HG03066 (cell line): Measurements from ENCODE around the gene FYN.

ENCODE experiments used
- ATAC-seq: cut with Tn5 transposase; IDR thresholded peaks from one replicate; pipeline ENCODE4 v1.9.1; 2021; ENCODE audit warnings: low read depth; ENCODE audit not compliant: unreplicated experiment

Gene FYN

GRCh38 chr6:111759331-111759835 lies 113.9 kb downstream of the FYN start:
- no peak for ATAC-seq

- no peak for ATAC-seq
These were observed 114.5 kb downstream of the FYN start for GRCh38 chr6:111758608-111759329.

DNA sequence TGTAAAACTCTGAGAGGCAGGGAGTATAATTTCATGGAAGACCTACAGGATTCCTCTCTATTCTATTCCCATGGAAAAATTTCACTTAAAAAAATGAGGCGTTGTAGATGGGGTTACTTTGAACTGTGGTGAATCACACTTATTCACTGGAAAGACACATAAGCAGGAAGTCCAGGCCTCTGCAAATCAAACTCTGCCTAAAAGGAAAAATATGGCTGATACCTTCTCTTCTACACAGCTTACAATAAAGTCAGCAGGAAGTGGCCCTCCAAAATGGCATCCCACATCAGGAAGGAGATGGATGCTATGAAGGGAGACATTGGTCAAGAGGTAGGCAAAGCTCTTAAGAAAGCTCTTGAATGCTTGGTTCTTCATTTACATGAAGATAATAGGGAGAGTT lies 115.9 kb downstream of the FYN start:
- ATAC-seq: no peak

DNA sequence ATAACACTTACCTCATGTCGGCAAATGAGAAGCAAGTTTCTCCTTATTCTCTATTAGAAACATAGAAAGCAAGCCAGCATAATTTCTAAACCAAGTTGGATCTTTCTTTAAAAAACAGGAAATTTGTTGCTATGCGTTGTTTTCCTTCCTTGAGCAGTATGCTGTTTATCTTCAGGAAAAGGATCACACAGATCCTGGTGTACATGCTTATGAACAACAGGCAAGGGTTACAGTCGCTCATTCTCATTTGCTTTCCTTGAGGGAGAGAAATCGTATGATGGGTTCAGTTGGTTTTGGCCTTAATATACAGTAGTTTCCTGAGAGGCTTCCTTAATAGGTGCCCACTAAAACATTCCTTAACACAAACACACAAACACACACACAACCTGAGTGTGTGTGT lies 118.8 kb downstream of the FYN start:
- no peak for ATAC-seq

GRCh38 chr6:111753573-111753972 lies 119.7 kb downstream of the FYN start:
- no peak for ATAC-seq

- ATAC-seq: no peak
These were observed 120.8 kb downstream of the FYN start for GRCh38 chr6:111752476-111752875.

GRCh38 chr6:111750753-111751673 lies 122.2 kb downstream of the FYN start:
- ATAC-seq: peak; percentile 88

- ATAC-seq: no peak
These were observed 123.1 kb downstream of the FYN start for GRCh38 chr6:111750153-111750552.

- ATAC-seq: peak; percentile 50
These were observed 125.0 kb downstream of the FYN start for GRCh38 chr6:111748231-111748647.

GRCh38 chr6:111747829-111748228 lies 125.4 kb downstream of the FYN start:
- ATAC-seq: no peak

DNA sequence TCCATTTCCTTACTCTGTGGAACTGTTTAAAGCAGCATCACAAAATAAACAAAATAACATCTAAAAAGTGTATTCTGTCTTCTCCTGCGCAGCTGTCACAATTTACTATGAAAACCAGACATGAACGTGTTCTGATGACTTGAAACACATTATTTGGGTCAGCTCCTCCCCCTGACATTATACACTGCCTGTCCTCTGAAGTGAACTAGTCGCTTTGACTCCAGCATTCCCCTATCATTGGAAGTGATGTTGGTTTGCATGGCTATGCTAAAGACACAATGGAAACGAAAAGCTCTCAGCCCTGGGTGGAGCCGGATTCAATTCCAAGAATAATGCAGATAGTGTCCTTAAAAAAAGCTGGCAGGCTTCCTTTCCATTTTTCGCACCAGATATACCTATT lies 125.9 kb downstream of the FYN start:
- no peak for ATAC-seq

DNA sequence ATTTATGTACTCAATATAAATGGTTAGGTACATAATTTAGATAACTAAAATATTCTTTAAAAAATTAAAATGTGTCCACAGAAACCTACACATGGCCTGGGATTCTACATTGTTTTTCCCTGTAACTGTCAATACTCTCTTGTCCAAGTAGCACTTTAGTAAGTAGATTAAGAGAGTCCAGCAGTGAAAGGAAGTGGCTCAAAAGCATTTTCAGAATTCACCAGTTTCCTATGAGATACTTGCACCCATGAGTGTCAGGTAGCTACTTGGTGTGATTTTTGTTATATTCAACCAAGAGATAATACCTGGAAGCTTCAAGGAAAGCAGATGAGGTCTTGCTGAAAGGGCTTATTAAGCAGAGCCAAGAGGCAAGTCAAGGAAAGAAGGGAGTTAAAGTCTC lies 126.3 kb downstream of the FYN start:
- ATAC-seq: no peak

GRCh38 chr6:111745636-111746035 lies 127.6 kb downstream of the FYN start:
- ATAC-seq: no peak

DNA sequence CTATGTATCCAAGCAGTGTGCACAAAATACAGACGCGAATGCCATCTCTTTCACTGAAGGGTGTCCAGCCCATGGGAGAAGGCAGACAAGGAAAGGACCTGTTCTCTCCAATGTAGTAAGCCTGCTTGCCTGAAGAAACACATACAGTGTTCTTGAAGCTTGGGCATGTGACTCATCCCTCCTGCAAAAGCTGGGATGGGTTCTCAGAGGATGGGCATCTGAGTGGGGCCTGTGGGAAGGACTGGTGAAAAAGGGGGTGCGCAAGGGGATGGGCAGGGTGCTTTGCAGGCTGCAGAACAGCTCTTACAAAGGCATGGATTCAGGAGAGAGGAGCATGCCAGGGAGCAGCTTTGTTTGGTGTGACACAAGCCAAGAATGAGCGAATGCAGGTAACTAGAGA lies 128.1 kb downstream of the FYN start:
- no peak for ATAC-seq

GRCh38 chr6:111743862-111744692 lies 129.2 kb downstream of the FYN start:
- ATAC-seq: no peak

DNA sequence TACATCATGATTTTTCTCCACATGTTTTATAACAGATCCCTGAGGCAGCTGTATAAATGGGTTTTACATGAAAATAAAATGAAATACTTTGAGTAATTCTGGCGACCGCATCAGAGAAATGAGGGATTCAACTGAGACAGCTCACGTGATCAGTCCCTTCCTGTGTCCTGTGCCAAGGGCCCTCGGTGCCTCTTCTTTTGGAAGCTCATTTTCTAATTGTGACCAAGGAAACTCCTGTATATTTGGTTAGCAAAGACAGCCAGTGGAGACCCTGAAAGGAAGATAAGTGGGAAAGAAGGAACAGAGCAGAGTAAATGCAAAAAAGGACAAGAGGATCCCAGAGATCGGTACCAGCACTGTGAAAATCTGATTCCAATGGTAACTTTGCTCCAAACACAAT lies 129.9 kb downstream of the FYN start:
- no peak for ATAC-seq

DNA sequence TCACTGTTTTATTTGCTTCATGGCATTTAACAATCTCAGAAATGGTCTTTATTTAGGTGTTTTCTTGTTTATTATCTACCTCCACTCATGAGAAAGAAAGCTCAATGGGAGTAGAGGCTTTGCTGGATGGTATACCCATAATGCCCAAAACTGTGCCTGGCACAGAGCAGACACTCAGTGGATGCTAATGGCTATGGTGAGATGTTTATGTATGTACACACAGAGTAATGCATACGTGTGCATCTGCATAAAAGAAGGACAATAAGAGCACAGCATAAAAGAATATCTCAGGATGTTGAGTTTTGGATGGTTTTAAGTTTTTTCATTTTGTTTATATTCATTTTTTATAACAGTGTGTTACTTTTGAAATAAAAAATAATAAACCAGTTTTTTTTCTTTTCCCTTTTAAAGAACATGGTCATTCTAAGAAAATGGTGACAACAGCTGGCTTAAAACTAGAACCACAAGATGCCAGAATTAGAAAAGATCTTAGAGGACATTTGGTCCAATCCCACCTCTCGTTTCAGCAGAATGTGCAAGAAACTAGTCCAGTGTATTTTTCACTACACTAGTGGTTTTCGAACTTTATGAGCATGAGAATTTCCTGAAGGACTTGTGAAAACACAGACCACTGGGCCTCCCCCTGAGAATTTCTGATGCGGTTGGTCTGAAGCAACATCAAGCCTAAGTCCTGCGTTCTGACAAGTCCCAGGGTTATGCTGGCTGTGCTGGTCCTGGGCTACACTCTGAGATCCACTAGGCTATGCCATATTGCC lies 131.9 kb downstream of the FYN start:
- peak; percentile 63 for ATAC-seq

DNA sequence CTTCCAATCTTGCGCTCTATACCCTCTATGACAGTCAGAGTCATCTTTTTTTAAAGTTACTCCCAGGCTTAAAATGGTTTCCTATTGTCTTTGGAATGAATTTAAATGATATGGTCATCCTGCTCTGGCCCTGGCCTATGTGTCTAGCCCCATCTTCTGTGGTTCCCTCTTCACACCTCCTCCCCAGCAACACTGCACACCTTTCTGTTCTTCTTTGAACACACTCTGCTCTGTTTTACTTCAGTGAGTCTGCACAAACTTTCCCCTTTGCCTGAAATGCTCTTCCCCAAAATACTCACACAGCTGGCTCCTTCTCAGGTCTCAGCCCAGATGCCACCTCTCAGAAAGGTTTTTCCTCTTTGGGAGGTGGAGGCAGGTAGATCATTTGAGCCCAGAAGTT lies 132.7 kb downstream of the FYN start:
- no peak for ATAC-seq

DNA sequence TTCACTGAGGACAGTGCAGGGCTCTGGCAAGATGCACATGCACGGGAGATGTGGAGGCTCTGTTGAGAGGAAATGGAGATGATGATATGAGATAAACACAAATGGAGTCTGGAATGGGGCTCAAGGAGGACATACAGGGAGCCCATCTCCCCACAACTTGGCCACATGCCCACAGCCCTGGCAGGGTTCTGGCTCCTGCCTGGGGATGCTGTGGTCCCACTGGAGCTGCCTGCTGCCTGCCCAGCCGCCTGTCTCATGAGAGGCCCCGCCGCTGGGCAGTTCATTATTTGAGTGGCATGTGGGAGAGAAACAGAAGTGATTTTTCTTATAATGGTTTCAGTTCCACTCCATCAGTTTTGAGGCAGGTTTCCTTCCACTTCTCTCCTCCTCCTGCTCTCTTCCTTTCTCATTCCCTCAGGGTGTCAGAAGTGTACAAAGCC lies 134.0 kb downstream of the FYN start:
- ATAC-seq: no peak

DNA sequence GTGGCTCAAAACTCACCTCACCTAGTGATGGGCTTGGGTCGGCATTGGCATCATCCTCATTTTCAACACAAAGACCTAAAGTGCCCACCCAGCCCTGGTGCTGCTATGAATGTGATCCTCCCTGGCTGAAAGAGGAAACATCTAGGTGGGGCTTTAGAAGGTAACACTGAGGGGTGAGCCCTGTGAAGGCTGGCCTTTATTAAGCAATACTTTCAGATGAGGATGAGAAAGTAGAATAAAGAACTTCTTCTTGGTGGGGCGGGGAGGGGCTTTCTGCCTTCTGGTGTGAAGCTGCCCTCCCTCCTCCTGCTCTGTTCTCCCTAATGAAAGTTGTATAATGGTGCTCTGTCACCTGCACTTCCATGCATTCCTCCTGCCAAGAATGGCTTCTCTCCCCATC lies 134.6 kb downstream of the FYN start:
- ATAC-seq: no peak
